HG02973 (cell line): ENCODE results near the gene ENO3.

Experiments
- ATAC-seq: cut with Tn5 transposase; IDR thresholded peaks from one replicate; pipeline ENCODE4 v1.9.1; 2021; ENCODE audit warnings: moderate library complexity; ENCODE audit not compliant: unreplicated experiment

Gene ENO3

GRCh38 chr17:4936436-4936835 lies 14.5 kb upstream of the ENO3 start:
- no peak for ATAC-seq

- ATAC-seq: no peak
These were observed 13.4 kb upstream of the ENO3 start for GRCh38 chr17:4937553-4937952.

- no peak for ATAC-seq
These were observed 12.8 kb upstream of the ENO3 start for GRCh38 chr17:4938069-4938491.

- ATAC-seq: no peak
These were observed 12.0 kb upstream of the ENO3 start for GRCh38 chr17:4938688-4939545.

- peak; percentile 7 for ATAC-seq
These were observed 11.4 kb upstream of the ENO3 start for GRCh38 chr17:4939546-4939795.

GRCh38 chr17:4939796-4940554 lies 10.9 kb upstream of the ENO3 start, which contains the start of the genes RNF167 and SLC25A11:
RNF167 (plus strand) TSS chr17:4940268; CDS start chr17:4940910, 642 bp downstream.
SLC25A11 (minus strand) TSS chr17:4940046; CDS start chr17:4939910, 136 bp downstream.
- peak; percentile 59 for ATAC-seq

- peak; percentile 4 for ATAC-seq
These were observed 10.2 kb upstream of the ENO3 start for GRCh38 chr17:4940555-4941318.

GRCh38 chr17:4941319-4941610 lies 9.7 kb upstream of the ENO3 start:
- ATAC-seq: no peak

GRCh38 chr17:4942760-4943508 lies 8.0 kb upstream of the ENO3 start:
- no peak for ATAC-seq

GRCh38 chr17:4944163-4944553 lies 6.8 kb upstream of the ENO3 start:
- no peak for ATAC-seq

GRCh38 chr17:4944554-4945175 lies 6.3 kb upstream of the ENO3 start:
- no peak for ATAC-seq

GRCh38 chr17:4945176-4945943 lies 5.6 kb upstream of the ENO3 start:
- no peak for ATAC-seq

GRCh38 chr17:4945944-4946280 lies 5.0 kb upstream of the ENO3 start:
- ATAC-seq: no peak

- no peak for ATAC-seq
These were observed 4.5 kb upstream of the ENO3 start for GRCh38 chr17:4946312-4946976.

- ATAC-seq: no peak
These were observed 3.9 kb upstream of the ENO3 start for GRCh38 chr17:4947010-4947410.

GRCh38 chr17:4947411-4948165 lies 3.3 kb upstream of the ENO3 start:
- no peak for ATAC-seq

- ATAC-seq: peak; percentile 7
These were observed 2.6 kb upstream of the ENO3 start, which contains the start of gene PFN1 for GRCh38 chr17:4948166-4948930. PFN1 (minus strand) TSS chr17:4948530; CDS start chr17:4948394, 136 bp downstream.

- ATAC-seq: peak; percentile 30
These were observed 2.0 kb upstream of the ENO3 start for GRCh38 chr17:4948931-4949320.
